NOMO-1 treated with dmso at 0.1 percent for 144 hours (cell line): ENCODE measurements around the gene KRTAP10-6.
"Not testable (repeated sequence)": the region's sequence is repeated elsewhere in the genome, so short reads cannot be mapped to it uniquely, and the experiment has no call there.

Source experiments
- DNase-seq: peaks from one replicate; lab custom pipeline; 2025; ENCODE audit not compliant: unreplicated experiment; lab: John Stamatoyannopoulos, UW

KRTAP10-6 gene

GRCh38 chr21:44600118-44600978 lies 8.0 kb upstream of the KRTAP10-6 start, which contains the start of gene KRTAP10-7:
TSS of gene KRTAP10-7 (plus strand) at chr21:44600597. CDS start at chr21:44600622, 25 bp downstream.
- DNase-seq = not testable (repeated sequence)

GRCh38 chr21:44599264-44600029 lies 7.1 kb upstream of the KRTAP10-6 start:
- no peak for DNase-seq

- DNase-seq = no peak
Observed at GRCh38 chr21:44598061-44598460, 5.8 kb upstream of the KRTAP10-6 start.

GRCh38 chr21:44596068-44596725 lies 3.9 kb upstream of the KRTAP10-6 start:
- DNase-seq = no peak

- DNase-seq = no peak
Observed at GRCh38 chr21:44595524-44595923, 3.2 kb upstream of the KRTAP10-6 start.

GRCh38 chr21:44594406-44594916 lies 2.2 kb upstream of the KRTAP10-6 start:
- DNase-seq = no peak

- no peak for DNase-seq
Observed at GRCh38 chr21:44593598-44594405, 1.5 kb upstream of the KRTAP10-6 start.

GRCh38 chr21:44591801-44592130 lies 539 bp downstream of the KRTAP10-6 start:
- DNase-seq = not testable (repeated sequence)

GRCh38 chr21:44590897-44591800 lies 1.2 kb downstream of the KRTAP10-6 start:
- not testable (repeated sequence) for DNase-seq

GRCh38 chr21:44590311-44590721 lies 2.0 kb downstream of the KRTAP10-6 start:
- no peak for DNase-seq

- no peak for DNase-seq
Observed at GRCh38 chr21:44589586-44590305, 2.6 kb downstream of the KRTAP10-6 start.

GRCh38 chr21:44589094-44589493 lies 3.2 kb downstream of the KRTAP10-6 start:
- no peak for DNase-seq

- DNase-seq = no peak
Observed at GRCh38 chr21:44585892-44586291, 6.4 kb downstream of the KRTAP10-6 start.

- no peak for DNase-seq
Observed at GRCh38 chr21:44583800-44584147, 8.5 kb downstream of the KRTAP10-6 start.

- no peak for DNase-seq
Observed at GRCh38 chr21:44583089-44583799, 9.1 kb downstream of the KRTAP10-6 start.

- no peak for DNase-seq
Observed at GRCh38 chr21:44582055-44582454, 10.2 kb downstream of the KRTAP10-6 start.

- DNase-seq = no peak
Observed at GRCh38 chr21:44581158-44581557, 11.1 kb downstream of the KRTAP10-6 start.

- DNase-seq = not testable (repeated sequence)
Observed at GRCh38 chr21:44580231-44580821, 12.0 kb downstream of the KRTAP10-6 start, which contains the start of gene KRTAP10-5. TSS of gene KRTAP10-5 (minus strand) at chr21:44580604. CDS start at chr21:44580578, 26 bp downstream.
